Tibial nerve (tissue), 4 donors: Measurements from ENCODE around the gene HERC6. TPM values are rescaled to one million over a fixed set of nuclear protein-coding genes. Genes with fewer than 3 reads are reported as not detected.

ENCODE experiments used
- DNase-seq, 2 donors: peaks; one replicate each; pipeline ENCODE4 v3.0.0-alpha.2; 2019; ENCODE audit warnings: low spot score in 2 of 2
- H3K27ac ChIP-seq, 4 donors: fragments of 200-600 bp; sonication (generic) in 3 of 4; one replicate each; pipeline ENCODE4 v1.5.1; 2017 to 2019; ENCODE audit warnings: mild to moderate bottlenecking in 1 of 4
- H3K27me3 ChIP-seq, 2 donors: fragments of 200-600 bp; sonication (generic) in 1 of 2; one replicate each; pipeline versions ENCODE4 v1.5.1 to v1.6.0; 2017 to 2019
- H3K36me3 ChIP-seq, 3 donors: fragments of 200-600 bp; sonication (generic); one replicate each; pipeline ENCODE4 v1.5.1; 2018 to 2019
- H3K4me1 ChIP-seq, 4 donors: fragments of 200-600 bp; sonication (generic) in 3 of 4; one replicate each; pipeline ENCODE4 v1.5.1; 2017 to 2019
- H3K4me3 ChIP-seq, 4 donors: fragments of 200-600 bp; sonication (generic) in 3 of 4; one replicate each; pipeline ENCODE4 v1.5.1; 2017 to 2019; ENCODE audit warnings: mild to moderate bottlenecking in 1 of 4, moderate library complexity in 1 of 4
- H3K9me3 ChIP-seq, 4 donors: fragments of 200-600 bp; sonication (generic) in 3 of 4; one replicate each; pipeline ENCODE4 v1.5.1; 2017 to 2019
- CTCF ChIP-seq, 5 experiments: fragments of 200-600 bp in 3 of 5; fragments of 450-650 bp in 2 of 5; sonication (generic) in 3 of 5; IDR thresholded peaks; one replicate each; pipeline ENCODE4 v1.5.1; 2016 to 2019; ENCODE audit warnings: antibody characterized with exemption in 5 of 5, mild to moderate bottlenecking in 3 of 5, moderate library complexity in 2 of 5
- EP300 ChIP-seq, 2 donors: sonication (generic); formaldehyde crosslinking; IDR thresholded peaks; one replicate each; pipeline ENCODE4 v1.6.1; 2017; ENCODE audit warnings: antibody characterized with exemption in 2 of 2, mild to moderate bottlenecking in 1 of 2
- POLR2A ChIP-seq, 2 donors: fragments of 450-650 bp; IDR thresholded peaks; one replicate each; pipeline ENCODE4 v1.6.1; 2017; ENCODE audit warnings: antibody characterized with exemption in 2 of 2, mild to moderate bottlenecking in 2 of 2, moderate library complexity in 2 of 2
- WGBS, 2 donors: methylation state at CpG; one replicate each; pipeline ENCODE4 v1.1.5; 2018; 5-methylcytosine and 5-hydroxymethylcytosine counted together
- small RNA-seq: library from RNA; depleted of rRNA; stranded (forward); fragments of <200 nt; gene quantifications from one replicate; pipeline ENCODE3, GENCODE V24; 2016
- total RNA-seq, 4 donors: library from RNA; depleted of rRNA; stranded (reverse); fragments of >200 nt; gene quantifications; one replicate each; pipeline ENCODE4 v1.1.0, GENCODE V29; 2016

The HERC6 gene
- total RNA-seq, 4 donors from 2014 or later: 6.0 to 19.2 (median 13.2) TPM

DNA sequence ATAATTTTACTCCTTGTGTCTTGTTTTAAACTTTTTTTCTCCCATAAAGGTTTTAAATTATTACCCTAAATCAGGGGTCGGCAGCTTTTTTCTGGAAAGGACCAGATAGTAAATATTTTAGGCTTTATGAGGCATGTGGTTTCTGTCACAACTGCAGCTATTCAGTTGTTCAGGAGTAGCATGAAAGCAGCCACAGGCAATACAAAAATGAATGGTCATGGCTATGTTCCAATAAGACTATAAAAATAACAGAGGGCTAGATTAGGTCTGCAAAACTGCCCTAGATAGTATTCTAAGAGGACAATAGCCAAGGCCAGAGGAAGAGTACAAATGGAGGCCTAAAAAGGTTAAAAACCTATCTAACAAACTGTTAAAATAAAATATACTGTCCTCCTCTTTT, 102.9 kb downstream of the HERC6 start:
- no peak for TF ChIP-seq POLR2A (IDR thresholded peaks at IDR 0.05)
- no peak for TF ChIP-seq EP300 (IDR thresholded peaks at IDR 0.05)
- TF ChIP-seq CTCF (IDR thresholded peaks at IDR 0.05): no peak
- no peaks in the 10 kb centered on the region for H3K4me1 ChIP-seq
- H3K27me3 ChIP-seq: no peaks in the 10 kb centered on the region
- H3K4me3 ChIP-seq: no peak overlapping the region
- no peak overlapping the region for H3K27ac ChIP-seq
- 27 to 33% methylated on average over 1 of the region's 1 CpG for WGBS, 2 donors
- H3K9me3 ChIP-seq: no peaks in the 10 kb centered on the region
- DNase-seq: no peak
- H3K36me3 ChIP-seq: peaks cover 0 to 42% (median 0%) of the 10 kb centered on the region in 3 donors

GRCh38 chr4:88489100-88489761, 110.6 kb downstream of the HERC6 start:
- no peak overlapping the region for H3K27ac ChIP-seq
- peaks cover 0 to 59% (median 0%) of the 10 kb centered on the region in 3 donors for H3K36me3 ChIP-seq
- no peaks in the 10 kb centered on the region for H3K9me3 ChIP-seq
- WGBS, 2 donors: 71 to 74% methylated on average over 4 of the region's 4 CpGs
- TF ChIP-seq POLR2A (IDR thresholded peaks at IDR 0.05) (no peak), CTCF (IDR thresholded peaks at IDR 0.05) (no peak), EP300 (IDR thresholded peaks at IDR 0.05) (no peak)
- no peak overlapping the region for H3K4me3 ChIP-seq
- DNase-seq: no peak
- H3K4me1 ChIP-seq: no peaks in the 10 kb centered on the region
- no peaks in the 10 kb centered on the region for H3K27me3 ChIP-seq

Small RNA genes within 50 kb of the gene (small RNA-seq; reads per million reads assigned to genes)
- not detected for gene RF00019

Other genes starting within 250 kb of the HERC6 start
- gene ABCG2, start 220.2 kb upstream of the HERC6 start, total RNA-seq: 10 to 100 TPM in 2 of 4 donors, 1 to 10 TPM in 2; 5.3 to 12.0 (median 8.2) TPM
- 10 to 100 TPM; 35.1 to 84.3 (median 71.1) TPM for gene PPM1K, start 94.3 kb upstream of the HERC6 start, total RNA-seq
- gene HERC5, start 78.3 kb downstream of the HERC6 start, total RNA-seq: 1 to 10 TPM; 2.1 to 9.2 (median 6.5) TPM
- gene PYURF, start 144.9 kb downstream of the HERC6 start, total RNA-seq: 100 to 1,000 TPM; 104 to 135 (median 105) TPM
- gene HERC3, start 213.6 kb downstream of the HERC6 start, total RNA-seq: 10 to 100 TPM; 30.0 to 61.0 (median 42.0) TPM